Measurements from ENCODE around the gene INPP5K. TPM values are rescaled to one million over a fixed set of nuclear protein-coding genes. Genes with fewer than 3 reads are reported as not detected.
A peak's percentile ranks its signal among the peaks of the same experiment; 100 is the strongest.

INPP5K gene
- total RNA-seq, 2 experiments from 2014 or later: 199 to 207 TPM

DNA sequence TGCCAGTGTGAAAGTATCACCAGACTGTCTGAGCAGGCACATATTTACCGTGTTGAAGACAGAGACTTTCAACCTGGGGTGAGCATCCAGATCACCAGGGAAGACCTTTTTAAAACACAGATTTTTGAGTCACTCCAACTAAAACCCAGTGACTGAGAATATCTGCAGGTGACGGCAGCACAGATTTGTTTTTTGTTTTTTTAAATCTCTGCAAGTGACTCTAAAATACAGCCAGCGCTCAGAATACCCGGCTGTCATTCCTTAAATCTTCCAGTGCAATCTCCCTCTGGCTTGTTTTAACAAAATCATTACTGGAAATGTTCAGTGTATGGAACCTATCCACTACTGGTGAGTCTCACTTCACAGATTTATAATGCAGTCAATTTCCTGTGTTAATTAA lies 19.3 kb upstream of the INPP5K start:
- intact Hi-C loops (cut with DNase I, micrococcal nuclease): no loop called here
- H3K27ac Mint-ChIP-seq: no peak overlapping the region

DNA sequence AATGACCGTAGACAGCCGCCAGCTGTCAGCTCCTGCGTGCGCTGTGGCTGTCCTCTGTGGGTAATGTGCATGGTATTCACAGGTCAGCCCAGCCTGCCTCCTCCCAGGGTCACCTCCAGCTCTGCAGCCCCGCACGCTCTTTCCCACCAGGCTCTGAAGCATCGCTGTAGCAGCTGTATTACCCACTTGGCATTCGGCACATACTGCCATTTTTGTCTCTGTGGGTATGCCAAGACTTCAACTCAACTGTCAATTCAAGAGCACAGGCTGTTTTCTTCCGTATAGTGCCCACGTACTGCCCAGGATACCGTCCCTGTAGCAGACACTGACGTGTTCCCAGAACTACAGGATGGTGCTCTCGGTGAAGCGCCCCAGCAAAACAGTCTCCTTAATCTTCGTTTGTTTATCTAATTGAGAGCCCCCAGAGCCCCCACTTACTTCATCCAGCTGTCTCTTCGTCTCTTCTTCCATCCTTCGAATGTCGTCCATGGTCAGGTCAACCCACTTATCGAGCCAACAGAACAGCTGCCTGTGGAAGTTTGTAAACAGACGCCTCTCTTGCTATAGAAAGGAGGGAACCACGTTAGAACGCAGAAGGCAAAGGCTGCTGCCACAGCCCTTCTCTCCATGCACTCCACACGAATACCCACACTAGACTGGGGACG lies 17.4 kb upstream of the INPP5K start:
- H3K27ac ChIP-seq (ENCODE audit: low read depth in 1 of 2, low read length in 2 of 2): no peak overlapping the region
- ChIA-PET POLR2A (interaction anchor here (0.7 to 2.4 kb wide), 2 partner anchors 17 to 169 kb away, joined by 4 to 12 read pairs; partner anchors contain the start of gene INPP5K), CTCF (interaction anchor here (1.5 to 2.0 kb wide), 3 partner anchors 18 to 168 kb away, joined by 4 to 15 read pairs (median 12); partner anchors contain the start of gene INPP5K)
- no peak for ATAC-seq (ENCODE audit: poor library complexity)
- Mint-ChIP-seq H3K36me3 (ENCODE audit: low read depth) (peaks cover 56% of the 10 kb centered on the region), H3K4me1 (ENCODE audit: low read depth) (no peaks in the 10 kb centered on the region), H3K27me3 (no peaks in the 10 kb centered on the region), H3K27ac (no peak overlapping the region), H3K4me3 (no peak overlapping the region), H3K9me3 (no peaks in the 10 kb centered on the region)
- TF ChIP-seq, protein P1, sequence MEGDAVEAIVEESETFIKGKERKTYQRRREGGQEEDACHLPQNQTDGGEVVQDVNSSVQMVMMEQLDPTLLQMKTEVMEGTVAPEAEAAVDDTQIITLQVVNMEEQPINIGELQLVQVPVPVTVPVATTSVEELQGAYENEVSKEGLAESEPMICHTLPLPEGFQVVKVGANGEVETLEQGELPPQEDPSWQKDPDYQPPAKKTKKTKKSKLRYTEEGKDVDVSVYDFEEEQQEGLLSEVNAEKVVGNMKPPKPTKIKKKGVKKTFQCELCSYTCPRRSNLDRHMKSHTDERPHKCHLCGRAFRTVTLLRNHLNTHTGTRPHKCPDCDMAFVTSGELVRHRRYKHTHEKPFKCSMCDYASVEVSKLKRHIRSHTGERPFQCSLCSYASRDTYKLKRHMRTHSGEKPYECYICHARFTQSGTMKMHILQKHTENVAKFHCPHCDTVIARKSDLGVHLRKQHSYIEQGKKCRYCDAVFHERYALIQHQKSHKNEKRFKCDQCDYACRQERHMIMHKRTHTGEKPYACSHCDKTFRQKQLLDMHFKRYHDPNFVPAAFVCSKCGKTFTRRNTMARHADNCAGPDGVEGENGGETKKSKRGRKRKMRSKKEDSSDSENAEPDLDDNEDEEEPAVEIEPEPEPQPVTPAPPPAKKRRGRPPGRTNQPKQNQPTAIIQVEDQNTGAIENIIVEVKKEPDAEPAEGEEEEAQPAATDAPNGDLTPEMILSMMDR (IDR thresholded peaks at IDR 0.05): no peak
- H3K4me1 ChIP-seq (ENCODE audit: insufficient read depth, low read length): no peaks in the 10 kb centered on the region
- H3K27me3 ChIP-seq (ENCODE audit: control insufficient read depth in 1 of 2, insufficient read depth in 2 of 2, low read length in 2 of 2): no peaks in the 10 kb centered on the region
- H3K36me3 ChIP-seq (ENCODE audit: insufficient read depth, low read length): peaks cover 58% of the 10 kb centered on the region
- H3K9me3 ChIP-seq (ENCODE audit: control insufficient read depth in 1 of 2, insufficient read depth in 1 of 2, low read length in 2 of 2): no peaks in the 10 kb centered on the region
- no peak overlapping the region for H3K4me3 ChIP-seq (ENCODE audit: low read length)
- intact Hi-C loops (cut with DNase I, micrococcal nuclease): loop anchor here (1.0 to 5.0 kb wide), 4 partner anchors 168 to 276 kb away; no protein-coding TSS in a partner anchor
- DNase-seq: no peak

More for the DNA sequence above, 19.3 kb upstream of the INPP5K start:
- H3K36me3 ChIP-seq (ENCODE audit: insufficient read depth, low read length): peaks cover 67% of the 10 kb centered on the region
- no peaks in the 10 kb centered on the region for H3K9me3 ChIP-seq (ENCODE audit: control insufficient read depth in 1 of 2, insufficient read depth in 1 of 2, low read length in 2 of 2)
- CTCF ChIA-PET: no interaction called here
- POLR2A ChIA-PET: no interaction called here
- H3K4me1 ChIP-seq (ENCODE audit: insufficient read depth, low read length): no peaks in the 10 kb centered on the region
- DNase-seq (no peak), ATAC-seq (ENCODE audit: poor library complexity) (no peak)
- no peaks in the 10 kb centered on the region for H3K27me3 ChIP-seq (ENCODE audit: control insufficient read depth in 1 of 2, insufficient read depth in 2 of 2, low read length in 2 of 2)
- Mint-ChIP-seq H3K36me3 (ENCODE audit: low read depth) (peaks cover 62% of the 10 kb centered on the region), H3K9me3 (no peaks in the 10 kb centered on the region), H3K4me3 (no peak overlapping the region), H3K27me3 (no peaks in the 10 kb centered on the region), H3K4me1 (ENCODE audit: low read depth) (no peaks in the 10 kb centered on the region)
- H3K4me3 ChIP-seq (ENCODE audit: low read length): no peak overlapping the region
- H3K27ac ChIP-seq (ENCODE audit: low read depth in 1 of 2, low read length in 2 of 2): no peak overlapping the region
- TF ChIP-seq, protein P1 (IDR thresholded peaks at IDR 0.05): no peak

DNA sequence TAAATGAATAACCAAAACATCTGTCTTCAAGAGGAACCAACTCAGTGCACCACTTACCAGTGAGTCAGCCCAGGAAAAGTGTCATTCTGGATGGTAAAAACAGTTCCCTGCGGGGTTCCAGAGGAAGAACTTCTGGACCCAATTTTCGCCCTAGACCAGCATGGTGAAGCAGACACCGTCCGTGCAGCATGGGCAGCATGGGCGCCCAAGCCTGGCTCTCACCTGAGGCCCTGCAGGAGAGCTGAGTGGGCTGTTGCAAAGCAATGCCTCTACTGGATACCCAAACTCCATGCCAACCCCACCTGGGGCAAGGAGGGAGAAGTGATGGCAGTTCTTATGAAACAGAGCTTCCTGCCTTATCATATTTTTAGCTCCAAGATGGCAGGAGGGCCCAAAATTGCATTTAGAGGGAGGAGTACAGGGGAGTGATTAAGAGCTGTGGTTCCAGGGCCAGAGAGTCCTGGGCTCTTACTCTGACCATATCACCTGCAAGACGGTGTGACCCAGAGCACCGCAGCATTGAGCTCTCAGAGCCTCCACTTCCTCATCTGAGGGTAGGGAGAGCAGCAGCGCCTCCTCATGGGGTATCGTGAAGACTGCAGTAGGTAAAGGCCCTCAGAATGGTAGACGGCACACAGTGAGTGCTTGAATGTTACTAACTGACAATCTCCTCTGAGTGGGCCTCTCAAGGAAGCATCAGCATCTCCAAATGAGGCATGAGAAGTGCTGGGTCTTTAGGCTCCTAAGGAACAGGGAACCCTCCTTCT lies 16.6 kb upstream of the INPP5K start:
- H3K9me3 ChIP-seq (ENCODE audit: control insufficient read depth in 1 of 2, insufficient read depth in 1 of 2, low read length in 2 of 2): no peaks in the 10 kb centered on the region
- H3K4me1 ChIP-seq (ENCODE audit: insufficient read depth, low read length): no peaks in the 10 kb centered on the region
- TF ChIP-seq, protein P1 (IDR thresholded peaks at IDR 0.05): peak; percentile 17
- peak overlapping the region in 1 of 2 donors; percentile 0 for H3K27ac ChIP-seq (ENCODE audit: low read depth in 1 of 2, low read length in 2 of 2)
- Mint-ChIP-seq H3K9me3 (no peaks in the 10 kb centered on the region), H3K27ac (no peak overlapping the region), H3K36me3 (ENCODE audit: low read depth) (peaks cover 49% of the 10 kb centered on the region), H3K4me3 (no peak overlapping the region), H3K27me3 (no peaks in the 10 kb centered on the region), H3K4me1 (ENCODE audit: low read depth) (no peaks in the 10 kb centered on the region)
- H3K27me3 ChIP-seq (ENCODE audit: control insufficient read depth in 1 of 2, insufficient read depth in 2 of 2, low read length in 2 of 2): no peaks in the 10 kb centered on the region
- DNase-seq: peak in 13 of 14 experiments; percentile 29 to 78 (median 48)
- H3K4me3 ChIP-seq (ENCODE audit: low read length): no peak overlapping the region
- peak; percentile 97 for ATAC-seq (ENCODE audit: poor library complexity)
- CTCF ChIA-PET: interaction anchor here (0.6 to 2.0 kb wide), 7 partner anchors 9 to 187 kb away, joined by 3 to 15 read pairs (median 4); partner anchors contain the start of gene INPP5K
- H3K36me3 ChIP-seq (ENCODE audit: insufficient read depth, low read length): peaks cover 50% of the 10 kb centered on the region
- POLR2A ChIA-PET: interaction anchor here (0.7 to 2.4 kb wide), 2 partner anchors 16 to 168 kb away, joined by 4 to 12 read pairs; partner anchors contain the start of gene INPP5K
- intact Hi-C loops (cut with DNase I, micrococcal nuclease): loop anchor here (1.0 to 5.0 kb wide), 4 partner anchors 168 to 276 kb away; no protein-coding TSS in a partner anchor

All from CD4-positive, alpha-beta T cell (primary cell).